Amniotic epithelial cell (primary cell): ENCODE results near the gene FOXS1.
A peak's percentile ranks its signal among the peaks of the same experiment; 100 is the strongest.
"Not testable (repeated sequence)": the region's sequence is repeated elsewhere in the genome, so short reads cannot be mapped to it uniquely, and the experiment has no call there.

ENCODE experiments used
- DNase-seq: peaks from one replicate; pipeline ENCODE4 v3.0.0-alpha.2; 2010; ENCODE audit warnings: low read depth

FOXS1 gene

GRCh38 chr20:31839782-31840487 lies 5.5 kb downstream of the FOXS1 start:
- no peak for DNase-seq

GRCh38 chr20:31838646-31839292 lies 6.6 kb downstream of the FOXS1 start:
- DNase-seq = peak; percentile 63

- peak; percentile 60 for DNase-seq
Observed at GRCh38 chr20:31837896-31838397, 7.5 kb downstream of the FOXS1 start.

- DNase-seq = no peak
Observed at GRCh38 chr20:31836853-31837608, 8.4 kb downstream of the FOXS1 start.

- peak; percentile 85 for DNase-seq
Observed at GRCh38 chr20:31835977-31836852, 9.2 kb downstream of the FOXS1 start.

- DNase-seq = no peak
Observed at GRCh38 chr20:31835554-31835953, 9.8 kb downstream of the FOXS1 start.

GRCh38 chr20:31833931-31834521 lies 11.4 kb downstream of the FOXS1 start:
- DNase-seq = no peak

GRCh38 chr20:31833130-31833930 lies 12.1 kb downstream of the FOXS1 start:
- DNase-seq = peak; percentile 11

GRCh38 chr20:31831771-31832306 lies 13.6 kb downstream of the FOXS1 start:
- DNase-seq = no peak

- DNase-seq = no peak
Observed at GRCh38 chr20:31831211-31831610, 14.2 kb downstream of the FOXS1 start.

- DNase-seq = no peak
Observed at GRCh38 chr20:31830406-31830981, 14.9 kb downstream of the FOXS1 start.

GRCh38 chr20:31829731-31830130 lies 15.7 kb downstream of the FOXS1 start:
- no peak for DNase-seq

- DNase-seq = not testable (repeated sequence)
Observed at GRCh38 chr20:31828016-31828415, 17.4 kb downstream of the FOXS1 start.

- DNase-seq = no peak
Observed at GRCh38 chr20:31827059-31827458, 18.3 kb downstream of the FOXS1 start.

GRCh38 chr20:31826074-31826473 lies 19.3 kb downstream of the FOXS1 start:
- DNase-seq = no peak

- no peak for DNase-seq
Observed at GRCh38 chr20:31824554-31825313, 20.7 kb downstream of the FOXS1 start.

- DNase-seq = no peak
Observed at GRCh38 chr20:31824125-31824485, 21.3 kb downstream of the FOXS1 start.

- DNase-seq = no peak
Observed at GRCh38 chr20:31823360-31824124, 21.9 kb downstream of the FOXS1 start.
